Lower leg skin (tissue), 4 donors: Measurements from ENCODE around the gene CYP26B1. TPM values are rescaled to one million over a fixed set of nuclear protein-coding genes. Genes with fewer than 3 reads are reported as not detected.
"Not testable (repeated sequence)": the region's sequence is repeated elsewhere in the genome, so short reads cannot be mapped to it uniquely, and the experiment has no call there.

ENCODE experiments used
- DNase-seq, 2 donors: peaks; one replicate each; pipeline ENCODE4 v3.0.0-alpha.2; 2019; ENCODE audit warnings: low spot score in 2 of 2
- H3K4me3 ChIP-seq: fragments of 200-600 bp; sonication (generic); 2 replicates; pipeline ENCODE4 v1.5.1; 2017; ENCODE audit warnings: mild to moderate bottlenecking, low read depth; ENCODE audit not compliant: poor library complexity, severe bottlenecking
- CTCF ChIP-seq, 3 donors: fragments of 450-650 bp; IDR thresholded peaks; one replicate each; pipeline ENCODE4 v1.5.1; 2016; ENCODE audit warnings: antibody characterized with exemption in 3 of 3, mild to moderate bottlenecking in 3 of 3, moderate library complexity in 2 of 3
- POLR2A ChIP-seq, 2 donors: fragments of 450-650 bp; IDR thresholded peaks; one replicate each; pipeline ENCODE4 v1.6.1; 2016 to 2017; ENCODE audit warnings: antibody characterized with exemption in 2 of 2, mild to moderate bottlenecking in 1 of 2, moderate library complexity in 1 of 2
- WGBS, 2 donors: methylation state at CpG; one replicate each; pipeline ENCODE4 v1.1.5; 2018; 5-methylcytosine and 5-hydroxymethylcytosine counted together
- intact Hi-C: fragments of 100-400 bp; cut with DNase I; formaldehyde crosslinking; loops from one replicate; pipeline ENCODE4 v1.15.0; 2023; ENCODE audit warnings: low total_unique reads
- total RNA-seq, 4 donors: library from RNA; depleted of rRNA; stranded (reverse); fragments of >200 nt; gene quantifications; one replicate each; pipeline ENCODE4 v1.1.0, GENCODE V29; 2016

Gene CYP26B1
- total RNA-seq, 4 donors from 2014 or later = 51.6 to 93.0 (median 73.6) TPM

GRCh38 chr2:72094701-72095100 is 53.0 kb downstream of the CYP26B1 start:
- intact Hi-C loops = no loop called here
- peak; percentile 1 to 77 for DNase-seq
- no peak for TF ChIP-seq CTCF (IDR thresholded peaks at IDR 0.05)
- no peak for TF ChIP-seq POLR2A (IDR thresholded peaks at IDR 0.05)
- no peak overlapping the region for H3K4me3 ChIP-seq
- 86 to 88% methylated on average over 4 of the region's 4 CpGs for WGBS, 2 donors

GRCh38 chr2:72092111-72092510 is 55.6 kb downstream of the CYP26B1 start:
- no peak for TF ChIP-seq CTCF (IDR thresholded peaks at IDR 0.05)
- no peak for TF ChIP-seq POLR2A (IDR thresholded peaks at IDR 0.05)
- intact Hi-C loops = no loop called here
- 41 to 43% methylated on average over 6 of the region's 6 CpGs for WGBS, 2 donors
- peak in 1 of 2 donors; percentile 6 for DNase-seq
- no peak overlapping the region for H3K4me3 ChIP-seq

DNA sequence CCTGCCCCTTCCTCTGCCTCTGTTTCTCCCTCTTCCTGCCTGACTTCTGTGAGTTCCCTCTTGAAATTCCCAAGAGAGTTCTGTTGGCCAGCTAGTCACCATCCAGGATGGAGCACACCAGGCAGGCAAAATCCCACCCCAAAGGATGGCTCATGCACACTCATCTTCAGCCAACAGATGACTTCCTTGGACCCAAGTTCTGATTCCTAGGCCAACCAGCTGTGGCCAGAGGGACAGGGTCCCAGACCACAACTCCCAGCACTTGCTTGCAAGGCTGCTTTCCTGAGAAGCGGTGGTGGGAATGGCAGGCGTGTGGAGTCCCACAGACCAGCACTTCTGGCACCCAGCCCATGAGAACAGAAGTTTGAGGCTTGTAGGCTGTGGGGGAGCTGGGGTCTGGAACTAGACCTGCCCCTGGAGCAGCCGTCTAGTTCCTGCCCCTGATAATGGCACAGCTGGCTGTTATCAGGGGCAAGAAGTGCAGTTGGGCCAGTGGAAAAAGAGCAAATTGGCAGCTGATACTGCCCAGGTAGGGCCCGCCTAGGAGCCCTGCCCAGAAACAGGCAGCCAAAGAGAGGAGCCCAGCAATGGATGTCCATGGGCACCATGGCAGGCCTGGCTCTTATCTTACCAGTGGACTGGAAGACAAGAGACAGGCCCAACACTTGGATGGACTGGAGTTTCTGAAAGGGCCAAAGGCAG is 56.7 kb downstream of the CYP26B1 start:
- DNase-seq = peak in 1 of 2 donors; percentile 49
- no peak overlapping the region for H3K4me3 ChIP-seq
- WGBS, 2 donors = 86 to 98% methylated on average over 4 of the region's 4 CpGs
- intact Hi-C loops = no loop called here
- TF ChIP-seq POLR2A (IDR thresholded peaks at IDR 0.05) = no peak
- no peak for TF ChIP-seq CTCF (IDR thresholded peaks at IDR 0.05)

DNA sequence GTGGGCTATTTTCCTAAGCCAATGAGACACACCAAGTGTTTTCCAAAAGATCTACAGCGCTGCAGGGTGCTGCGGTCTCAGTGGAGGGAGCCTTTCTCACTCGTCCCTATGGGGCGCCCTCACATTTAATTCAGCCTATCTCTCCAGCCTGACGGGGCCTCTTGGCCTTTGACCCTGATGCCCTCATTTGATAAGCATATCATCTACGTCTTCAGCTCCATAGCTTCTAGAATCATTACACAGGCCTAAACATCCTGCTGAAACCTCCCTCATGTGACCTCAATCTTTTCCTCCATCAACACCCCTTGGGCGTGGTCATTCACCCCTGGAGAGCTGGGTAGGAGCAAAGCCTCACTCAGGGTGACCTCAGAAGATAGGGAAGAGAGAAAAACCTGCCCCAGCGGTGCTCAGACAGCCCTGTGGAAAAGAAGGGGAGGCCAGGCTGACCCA is 57.4 kb downstream of the CYP26B1 start:
- TF ChIP-seq POLR2A (IDR thresholded peaks at IDR 0.05) (no peak), CTCF (IDR thresholded peaks at IDR 0.05) (no peak)
- DNase-seq = peak in 1 of 2 donors; percentile 20
- no peak overlapping the region for H3K4me3 ChIP-seq
- intact Hi-C loops = no loop called here
- 84 to 89% methylated on average over 8 of the region's 8 CpGs for WGBS, 2 donors

DNA sequence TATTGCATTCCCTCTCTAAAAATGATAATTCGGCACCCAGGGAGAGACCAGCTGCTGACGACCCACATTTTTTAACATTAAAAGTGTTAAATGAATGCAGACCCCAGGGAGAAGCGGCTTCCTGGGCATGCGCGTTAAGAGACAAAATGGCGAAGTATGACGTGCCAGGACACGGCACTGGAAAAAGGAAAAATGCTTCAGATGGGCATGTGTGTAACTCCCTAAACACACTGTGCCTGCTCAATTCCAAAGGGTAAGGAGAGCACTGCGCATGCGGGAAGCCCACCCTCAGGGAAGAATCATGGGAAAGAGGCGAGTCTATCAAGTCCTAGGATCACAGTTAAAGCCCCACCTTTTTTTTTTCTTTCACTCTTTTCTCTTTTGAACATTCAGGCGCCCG is 58.1 kb downstream of the CYP26B1 start:
- TF ChIP-seq CTCF (IDR thresholded peaks at IDR 0.05) (no peak), POLR2A (IDR thresholded peaks at IDR 0.05) (no peak)
- DNase-seq = peak in 1 of 2 donors; percentile 32
- intact Hi-C loops = no loop called here
- WGBS, 2 donors = 71 to 76% methylated on average over 13 of the region's 13 CpGs
- H3K4me3 ChIP-seq = no peak overlapping the region

GRCh38 chr2:72089028-72089427 is 58.6 kb downstream of the CYP26B1 start:
- TF ChIP-seq CTCF (IDR thresholded peaks at IDR 0.05) (no peak), POLR2A (IDR thresholded peaks at IDR 0.05) (no peak)
- no peak overlapping the region for H3K4me3 ChIP-seq
- intact Hi-C loops = no loop called here
- DNase-seq = no peak
- WGBS, 2 donors = 85 to 90% methylated on average over 4 of the region's 4 CpGs

- peak in 1 of 2 donors; percentile 65 for DNase-seq
- H3K4me3 ChIP-seq, intact Hi-C loops: not testable (repeated sequence)
- 91% methylated on average over 23 to 28 of the region's 41 CpGs for WGBS, 2 donors
Observed at GRCh38 chr2:72086871-72087633, 60.6 kb downstream of the CYP26B1 start.
